Rectal smooth muscle tissue (tissue), 1 donor: ENCODE measurements around the gene EXOSC10.
"Not testable (repeated sequence)": the region's sequence is repeated elsewhere in the genome, so short reads cannot be mapped to it uniquely, and the experiment has no call there.

Experiments
- H3K27ac ChIP-seq: one replicate; pipeline ENCODE4 v1.7.0; 2013; ENCODE audit warnings: low read depth, low read length, inconsistent platforms
- H3K27me3 ChIP-seq: one replicate; pipeline ENCODE4 v1.7.0; 2013; ENCODE audit warnings: low read length; ENCODE audit not compliant: control insufficient read depth, insufficient read depth
- H3K36me3 ChIP-seq: one replicate; pipeline ENCODE4 v1.7.0; 2013; ENCODE audit warnings: low read length; ENCODE audit not compliant: control insufficient read depth, insufficient read depth
- H3K4me1 ChIP-seq: one replicate; pipeline ENCODE4 v1.7.0; 2013; ENCODE audit warnings: low read length; ENCODE audit not compliant: control insufficient read depth, insufficient read depth
- H3K4me3 ChIP-seq: one replicate; pipeline ENCODE4 v1.7.0; 2013; ENCODE audit warnings: low read length
- H3K9ac ChIP-seq: one replicate; pipeline ENCODE4 v1.7.0; 2013; ENCODE audit warnings: low read length

The EXOSC10 gene

GRCh38 chr1:11056504-11056903 lies 43.2 kb downstream of the EXOSC10 start:
- peaks cover 4% of the 10 kb centered on the region for H3K36me3 ChIP-seq
- H3K27ac ChIP-seq, result no peak overlapping the region
- H3K4me3 ChIP-seq, result no peak overlapping the region
- H3K9ac ChIP-seq, result no peak overlapping the region
- no peaks in the 10 kb centered on the region for H3K27me3 ChIP-seq
- H3K4me1 ChIP-seq, result peaks cover 6% of the 10 kb centered on the region

- peaks cover 4% of the 10 kb centered on the region for H3K36me3 ChIP-seq
Measured at GRCh38 chr1:11055676-11056075, 44.0 kb downstream of the EXOSC10 start.

GRCh38 chr1:11054666-11055065 lies 45.0 kb downstream of the EXOSC10 start:
- Histone ChIP-seq H3K27me3 (no peaks in the 10 kb centered on the region), H3K36me3 (peaks cover 4% of the 10 kb centered on the region), H3K9ac (no peak overlapping the region), H3K27ac (no peak overlapping the region), H3K4me3 (no peak overlapping the region), H3K4me1 (peaks cover 3% of the 10 kb centered on the region)

More at GRCh38 chr1:11055676-11056075, 44.0 kb downstream of the EXOSC10 start:
- Histone ChIP-seq H3K4me3 (no peak overlapping the region), H3K9ac (no peak overlapping the region), H3K27me3 (no peaks in the 10 kb centered on the region), H3K27ac (no peak overlapping the region), H3K4me1 (peaks cover 3% of the 10 kb centered on the region)

- Histone ChIP-seq H3K4me1 (peaks cover 3% of the 10 kb centered on the region), H3K36me3 (peaks cover 4% of the 10 kb centered on the region), H3K27ac (no peak overlapping the region), H3K4me3 (no peak overlapping the region), H3K9ac (no peak overlapping the region), H3K27me3 (no peaks in the 10 kb centered on the region)
Measured at GRCh38 chr1:11054181-11054580, 45.5 kb downstream of the EXOSC10 start.

- Histone ChIP-seq H3K27me3 (no peaks in the 10 kb centered on the region), H3K36me3 (peaks cover 4% of the 10 kb centered on the region), H3K9ac (no peak overlapping the region), H3K4me3 (no peak overlapping the region), H3K27ac (no peak overlapping the region), H3K4me1 (no peaks in the 10 kb centered on the region)
Measured at GRCh38 chr1:11053758-11054137, 45.9 kb downstream of the EXOSC10 start.

- no peaks in the 10 kb centered on the region for H3K4me1 ChIP-seq
- no peak overlapping the region for H3K4me3 ChIP-seq
- H3K36me3 ChIP-seq, result peaks cover 4% of the 10 kb centered on the region
- H3K9ac ChIP-seq, result no peak overlapping the region
- no peak overlapping the region for H3K27ac ChIP-seq
- no peaks in the 10 kb centered on the region for H3K27me3 ChIP-seq
Measured at GRCh38 chr1:11052839-11053757, 46.6 kb downstream of the EXOSC10 start.

GRCh38 chr1:11051781-11052511 lies 47.7 kb downstream of the EXOSC10 start:
- Histone ChIP-seq H3K27me3 (no peaks in the 10 kb centered on the region), H3K27ac (no peak overlapping the region), H3K4me1 (no peaks in the 10 kb centered on the region), H3K9ac (no peak overlapping the region), H3K4me3 (no peak overlapping the region), H3K36me3 (peaks cover 4% of the 10 kb centered on the region)

- not testable (repeated sequence) for H3K4me3 ChIP-seq, H3K27ac ChIP-seq
Measured at GRCh38 chr1:11051121-11051520, 48.5 kb downstream of the EXOSC10 start.

GRCh38 chr1:11046625-11047365 lies 52.9 kb downstream of the EXOSC10 start, which contains the start of gene MASP2:
Gene MASP2, minus strand, starts transcription at chr1:11047239. Its CDS starts 32 bp downstream, at chr1:11047207.
- Histone ChIP-seq H3K9ac (no peak within 1 kb of the TSS), H3K4me3 (no peak within 1 kb of the TSS), H3K27me3 (no peaks in the 10 kb centered on the region), H3K27ac (no peak within 1 kb of the TSS), H3K4me1 (no peaks in the 10 kb centered on the region), H3K36me3 (no peaks in the 10 kb centered on the region)

More at GRCh38 chr1:11051121-11051520, 48.5 kb downstream of the EXOSC10 start:
- not testable (repeated sequence) for H3K27me3 ChIP-seq, H3K4me1 ChIP-seq, H3K36me3 ChIP-seq, H3K9ac ChIP-seq

GRCh38 chr1:11046270-11046566 lies 53.5 kb downstream of the EXOSC10 start:
- H3K9ac ChIP-seq, result no peak overlapping the region
- no peaks in the 10 kb centered on the region for H3K27me3 ChIP-seq
- H3K36me3 ChIP-seq, result no peaks in the 10 kb centered on the region
- H3K4me1 ChIP-seq, result no peaks in the 10 kb centered on the region
- H3K27ac ChIP-seq, result no peak overlapping the region
- H3K4me3 ChIP-seq, result no peak overlapping the region

GRCh38 chr1:11045428-11046269 lies 54.0 kb downstream of the EXOSC10 start:
- H3K4me1 ChIP-seq, result no peaks in the 10 kb centered on the region
- no peak overlapping the region for H3K9ac ChIP-seq
- H3K27me3 ChIP-seq, result no peaks in the 10 kb centered on the region
- H3K4me3 ChIP-seq, result no peak overlapping the region
- no peak overlapping the region for H3K27ac ChIP-seq
- H3K36me3 ChIP-seq, result no peaks in the 10 kb centered on the region
